RWPE1 (cell line): Measurements from ENCODE around the gene MYCT1.

Experiments
- CTCF ChIA-PET: fragments of 350-600 bp; sonication (Branson Sonifier 250); formaldehyde crosslinking; extraction: SDS; loops from one replicate; lab custom pipeline; 2021; lab: Yijun Ruan, JAX
- POLR2A ChIA-PET: fragments of 400-600 bp; formaldehyde crosslinking; extraction: SDS; loops from one replicate; lab custom pipeline; 2020; ENCODE audit warnings: antibody characterized with exemption; ENCODE audit not compliant: low non-redundant PET; lab: Yijun Ruan, JAX
- DNase-seq: peaks from one replicate; pipeline ENCODE4 v3.0.0; 2012; ENCODE audit warnings: low spot score
- H3K27ac ChIP-seq: fragments of 450-650 bp; 2 replicates; pipeline ENCODE4 v1.5.1; 2017
- CTCF ChIP-seq: fragments of 450-650 bp; conservative IDR thresholded peaks from 2 replicates; pipeline ENCODE4 v1.5.1; 2017; ENCODE audit warnings: low read depth, mild to moderate bottlenecking

MYCT1 gene

GRCh38 chr6:152705327-152705726 is 7.6 kb downstream of the MYCT1 start:
- POLR2A ChIA-PET: no interaction called here

GRCh38 chr6:152716322-152716721 is 18.6 kb downstream of the MYCT1 start:
- TF ChIP-seq CTCF: no peak
- no peak overlapping the region for H3K27ac ChIP-seq
- CTCF ChIA-PET: no interaction called here
- no peak for DNase-seq
- POLR2A ChIA-PET: no interaction called here

More at GRCh38 chr6:152705327-152705726, 7.6 kb downstream of the MYCT1 start:
- TF ChIP-seq CTCF: no peak
- CTCF ChIA-PET: no interaction called here
- no peak for DNase-seq
- no peak overlapping the region for H3K27ac ChIP-seq

- ChIA-PET CTCF (interaction anchor here (0.8 kb wide), 1 partner anchor 19 kb away, joined by 4 read pairs; no protein-coding TSS in a partner anchor), POLR2A (interaction anchor here (0.6 kb wide), 1 partner anchor 219 kb away, joined by 3 read pairs; no protein-coding TSS in a partner anchor)
- TF ChIP-seq CTCF: no peak
- H3K27ac ChIP-seq: no peak overlapping the region
- DNase-seq: peak; percentile 30
These were observed 23.3 kb downstream of the MYCT1 start for GRCh38 chr6:152720974-152721373.

- H3K27ac ChIP-seq: no peak overlapping the region
- ChIA-PET CTCF (interaction anchor here (0.8 kb wide), 1 partner anchor 20 kb away, joined by 4 read pairs; no protein-coding TSS in a partner anchor), POLR2A (no interaction called here)
- TF ChIP-seq CTCF: no peak
- no peak for DNase-seq
These were observed 24.3 kb downstream of the MYCT1 start for GRCh38 chr6:152721956-152722355.

GRCh38 chr6:152723398-152723797 is 25.7 kb downstream of the MYCT1 start:
- ChIA-PET CTCF (interaction anchor here (0.6 kb wide), 2 partner anchors 92 to 164 kb away, joined by 3 read pairs; no protein-coding TSS in a partner anchor), POLR2A (no interaction called here)
- DNase-seq: no peak
- no peak for TF ChIP-seq CTCF
- no peak overlapping the region for H3K27ac ChIP-seq

DNA sequence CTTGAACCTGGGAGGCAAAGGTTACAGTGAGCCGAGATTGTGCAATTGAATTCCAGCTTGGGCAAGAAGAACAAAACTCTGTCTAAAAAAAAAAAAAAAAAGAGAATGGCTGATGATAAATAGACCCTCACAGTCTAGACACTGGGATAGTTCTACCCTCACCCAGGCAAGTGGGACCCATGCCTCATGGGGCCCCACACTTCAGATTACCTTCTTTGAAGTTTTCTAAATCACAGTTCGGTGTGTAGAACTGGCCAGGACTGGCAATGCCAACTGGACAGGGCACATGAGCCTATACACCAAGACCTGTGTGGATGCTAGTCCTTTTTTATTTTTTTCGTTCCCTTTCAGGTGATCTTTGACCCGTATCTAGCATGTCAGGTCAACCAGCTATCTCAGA is 28.6 kb downstream of the MYCT1 start:
- TF ChIP-seq CTCF: no peak
- ChIA-PET POLR2A (no interaction called here), CTCF (no interaction called here)
- no peak for DNase-seq
- no peak overlapping the region for H3K27ac ChIP-seq
